OCI-LY1 (cell line): ENCODE measurements around the gene RNF169.

ENCODE experiments used
- EZH2 ChIP-seq: fragments of 200-600 bp; sonication (generic), shearing (Covaris generic); IDR thresholded peaks from 2 replicates; pipeline ENCODE4 v1.8.0; 2017; ENCODE audit warnings: borderline replicate concordance, mixed run types, mild to moderate bottlenecking, antibody characterized with exemption, low read length, moderate library complexity, mixed read lengths
- TF ChIP-seq, protein P1 (sequence below): fragments of 200-600 bp; sonication (generic), shearing (Covaris generic); IDR thresholded peaks from 2 replicates; pipeline ENCODE4 v1.5.1; 2017; ENCODE audit warnings: mild to moderate bottlenecking, antibody characterized with exemption, low read length, moderate library complexity, mixed read lengths

DNA sequence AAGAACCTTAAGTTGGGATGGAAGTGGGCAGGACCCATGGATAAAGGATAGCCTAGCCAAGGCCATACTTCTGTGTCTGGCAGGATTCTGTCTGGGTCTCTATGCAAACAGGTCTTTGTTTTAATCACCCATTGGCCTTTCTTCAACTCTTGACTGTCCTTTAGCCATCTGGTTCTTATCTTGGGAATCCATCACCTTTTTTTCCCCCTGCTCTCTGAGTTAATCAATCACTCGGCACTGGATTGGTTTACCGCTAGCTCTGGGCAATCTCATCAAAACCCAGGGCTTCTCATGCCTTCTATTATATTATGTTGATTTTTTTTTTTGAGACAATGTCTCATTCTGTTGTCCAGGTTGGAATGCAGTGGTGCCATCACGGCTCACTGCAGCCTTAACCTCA is 1.8 kb upstream of the RNF169 start:
- TF ChIP-seq, protein P1, sequence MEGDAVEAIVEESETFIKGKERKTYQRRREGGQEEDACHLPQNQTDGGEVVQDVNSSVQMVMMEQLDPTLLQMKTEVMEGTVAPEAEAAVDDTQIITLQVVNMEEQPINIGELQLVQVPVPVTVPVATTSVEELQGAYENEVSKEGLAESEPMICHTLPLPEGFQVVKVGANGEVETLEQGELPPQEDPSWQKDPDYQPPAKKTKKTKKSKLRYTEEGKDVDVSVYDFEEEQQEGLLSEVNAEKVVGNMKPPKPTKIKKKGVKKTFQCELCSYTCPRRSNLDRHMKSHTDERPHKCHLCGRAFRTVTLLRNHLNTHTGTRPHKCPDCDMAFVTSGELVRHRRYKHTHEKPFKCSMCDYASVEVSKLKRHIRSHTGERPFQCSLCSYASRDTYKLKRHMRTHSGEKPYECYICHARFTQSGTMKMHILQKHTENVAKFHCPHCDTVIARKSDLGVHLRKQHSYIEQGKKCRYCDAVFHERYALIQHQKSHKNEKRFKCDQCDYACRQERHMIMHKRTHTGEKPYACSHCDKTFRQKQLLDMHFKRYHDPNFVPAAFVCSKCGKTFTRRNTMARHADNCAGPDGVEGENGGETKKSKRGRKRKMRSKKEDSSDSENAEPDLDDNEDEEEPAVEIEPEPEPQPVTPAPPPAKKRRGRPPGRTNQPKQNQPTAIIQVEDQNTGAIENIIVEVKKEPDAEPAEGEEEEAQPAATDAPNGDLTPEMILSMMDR = no peak
- no peak for TF ChIP-seq EZH2
